Stimulated activated CD4-positive, alpha-beta T cell treated with anti-CD3 and anti-CD28 coated beads, Interleukin-1b, Interleukin-23, amount 100 ng/mL, for 1 hour (primary cell): ENCODE measurements around the gene RNF213.
"Not testable (repeated sequence)": the region's sequence is repeated elsewhere in the genome, so short reads cannot be mapped to it uniquely, and the experiment has no call there.

ENCODE experiments used
- DNase-seq, 2 donors: peaks; one replicate each; pipeline ENCODE4 v3.0.0-alpha.2; 2020; ENCODE audit warnings: low read depth in 2 of 2

Gene RNF213

DNA sequence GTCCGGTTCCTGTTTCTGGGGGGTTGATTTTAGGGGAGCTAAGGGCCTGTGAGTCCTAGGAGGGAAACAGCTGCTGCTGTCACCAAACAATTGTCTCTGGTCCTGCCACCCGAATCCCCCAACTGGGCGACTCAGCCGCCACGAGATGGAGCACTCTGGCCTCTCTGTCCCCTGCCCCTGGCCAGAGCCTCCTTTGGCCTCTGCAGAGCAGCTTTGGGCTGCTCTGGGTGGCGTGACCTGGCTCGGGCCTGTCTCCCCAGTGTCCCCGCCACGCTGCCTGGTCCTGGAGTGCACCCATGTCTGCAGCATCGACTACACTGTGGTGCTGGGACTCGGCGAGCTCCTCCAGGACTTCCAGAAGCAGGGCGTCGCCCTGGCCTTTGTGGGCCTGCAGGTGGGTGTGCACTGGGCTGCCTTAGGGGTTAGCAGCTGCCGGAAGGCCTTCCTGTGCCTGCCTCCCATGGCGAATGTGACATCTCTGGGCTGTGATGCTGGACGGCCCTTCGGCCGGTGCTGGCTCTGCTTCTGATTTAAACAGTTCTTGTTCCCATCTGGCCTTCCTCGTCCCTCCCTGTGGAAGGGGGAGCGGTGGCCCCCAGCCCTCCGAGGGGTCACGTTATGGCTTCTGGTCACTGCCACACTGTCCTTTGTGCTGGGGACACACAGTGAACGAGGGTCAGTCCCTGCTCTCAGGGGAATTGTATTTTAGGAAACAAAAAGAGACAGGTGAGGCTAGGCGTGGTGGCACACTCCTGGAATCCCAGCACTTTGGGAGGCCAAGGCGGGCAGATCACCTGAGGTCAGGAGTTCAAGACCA is 11.6 kb upstream of the RNF213 start:
- DNase-seq: no peak

DNA sequence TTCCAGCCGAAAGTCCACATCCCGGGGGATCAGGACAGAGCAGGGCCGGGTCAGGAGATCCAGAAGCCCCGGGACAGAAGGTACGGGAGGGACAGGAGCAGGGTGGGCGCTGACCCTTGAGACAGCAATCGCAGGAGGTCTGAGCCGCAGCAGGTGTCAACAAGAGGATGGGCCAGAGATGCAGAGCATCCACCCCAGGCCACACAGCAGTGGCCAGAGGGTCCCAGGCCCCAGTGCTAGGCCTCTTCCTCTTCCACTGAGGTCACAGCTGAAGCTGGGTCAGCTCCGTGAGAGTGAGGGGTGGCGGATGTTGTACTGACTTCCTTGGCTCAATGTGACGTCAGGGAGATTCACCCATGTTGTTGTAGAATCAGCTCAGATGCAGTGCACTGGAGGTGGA is 8.7 kb upstream of the RNF213 start:
- no peak for DNase-seq

DNA sequence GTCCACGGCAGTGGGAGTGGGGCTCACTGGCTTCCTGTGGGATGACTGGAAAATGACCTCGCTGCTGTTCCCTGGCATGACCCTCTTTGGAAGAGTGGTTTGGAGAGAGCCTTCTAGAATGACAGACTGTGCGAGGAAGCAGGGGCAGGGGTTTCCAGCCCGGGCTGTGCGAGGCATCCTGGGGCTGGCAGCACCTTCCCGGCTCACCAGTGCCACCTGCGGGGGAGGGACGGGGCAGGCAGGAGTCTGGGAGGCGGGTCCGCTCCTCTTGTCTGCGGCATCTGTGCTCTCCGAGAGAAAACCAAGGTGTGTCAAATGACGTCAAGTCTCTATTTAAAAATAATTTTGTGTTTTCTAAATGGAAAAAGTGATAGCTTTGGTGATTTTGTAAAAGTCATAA is 7.8 kb upstream of the RNF213 start:
- DNase-seq: peak; percentile 63 to 76

DNA sequence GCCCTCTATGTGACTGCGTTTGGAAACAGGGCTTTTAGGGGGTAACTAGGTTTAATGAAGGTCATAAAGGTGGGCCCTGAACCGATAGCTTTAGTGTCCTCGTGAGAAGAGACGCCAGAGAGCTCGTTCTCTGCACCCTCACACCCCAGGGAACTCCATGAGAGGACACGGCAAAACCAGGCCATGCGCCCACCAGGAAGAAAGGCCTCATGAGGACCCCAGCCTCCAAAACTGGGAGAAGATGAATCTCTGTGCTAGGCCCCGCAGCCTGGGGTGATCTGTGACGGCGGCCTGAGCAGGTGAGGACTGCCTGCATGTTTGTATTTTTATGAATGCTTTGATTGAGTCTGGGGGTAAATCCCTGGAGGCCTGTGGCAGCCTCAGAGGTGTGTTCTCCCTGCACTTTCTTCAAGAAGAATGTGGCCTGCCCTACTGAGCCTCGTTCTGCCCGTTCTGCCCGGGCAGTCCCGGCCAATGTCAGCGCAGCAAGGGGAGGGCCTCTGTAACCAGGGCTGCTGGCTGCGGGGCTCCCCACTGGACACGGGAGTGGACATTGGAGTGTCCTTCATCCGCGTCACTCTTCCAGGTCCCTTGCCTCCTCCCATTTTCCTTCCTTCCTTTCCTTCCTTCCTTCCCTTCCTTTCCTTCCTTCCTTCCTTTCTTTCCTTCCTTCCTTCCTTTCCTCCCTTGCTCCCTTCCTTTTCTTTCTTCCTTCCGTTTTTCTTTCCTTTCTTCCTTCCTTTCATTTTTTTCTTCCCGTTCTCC is 6.8 kb upstream of the RNF213 start:
- no peak for DNase-seq

DNA sequence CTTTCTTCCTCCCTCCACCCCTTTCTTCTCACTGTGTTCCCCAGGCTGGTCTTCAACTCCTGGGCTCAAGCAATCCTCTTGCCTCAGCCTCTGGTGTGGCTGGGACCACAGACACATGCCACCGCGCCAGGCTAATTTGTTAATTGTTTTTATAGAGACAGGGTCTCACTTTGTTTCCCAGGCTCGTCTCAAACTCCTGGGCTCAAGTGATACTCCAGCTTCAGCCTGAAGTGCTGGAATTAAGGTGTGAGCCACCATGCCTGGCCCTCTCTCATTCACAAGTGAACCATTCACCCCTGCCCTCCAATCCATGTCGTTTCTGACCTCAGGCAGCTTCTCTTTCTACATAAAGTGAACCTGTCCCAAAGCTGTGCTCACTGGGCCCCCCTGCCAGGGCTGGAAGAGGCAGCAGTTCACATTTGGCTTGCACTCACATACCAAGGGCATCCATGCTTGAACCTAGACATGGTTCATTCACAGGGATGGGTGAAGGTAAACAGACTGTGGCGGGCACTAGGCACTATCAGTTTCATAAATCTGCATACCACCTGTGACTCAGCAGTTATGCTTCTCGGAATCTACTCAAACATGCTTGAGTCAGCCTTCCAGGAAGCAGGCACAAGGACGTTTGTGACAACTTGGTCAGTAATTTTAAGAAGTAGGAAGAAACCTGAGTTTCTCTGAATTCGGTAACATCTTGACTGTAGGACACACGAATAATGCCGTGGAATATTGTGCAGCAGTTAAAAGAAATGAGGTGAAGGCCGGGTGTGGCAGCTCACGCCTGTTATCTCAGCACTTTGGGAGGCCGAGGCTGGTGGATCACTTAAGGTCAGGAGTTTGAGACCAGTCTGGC is 6.0 kb upstream of the RNF213 start:
- no peak for DNase-seq

DNA sequence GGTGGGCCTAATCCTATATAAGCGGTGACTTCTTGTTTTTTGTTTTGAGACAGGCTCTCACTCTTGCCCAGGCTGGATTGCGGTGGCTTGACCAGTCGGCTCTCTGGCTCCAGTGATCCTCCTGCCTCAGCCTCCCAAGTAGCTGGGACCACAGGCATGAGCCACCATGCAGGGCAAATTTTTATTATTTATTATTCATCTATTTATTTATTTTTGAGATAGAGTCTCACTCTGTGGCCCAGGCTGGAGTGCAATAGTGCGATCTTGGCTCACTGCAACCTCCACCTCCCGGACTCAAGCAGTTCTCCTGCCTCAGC is 4.7 kb upstream of the RNF213 start:
- DNase-seq: no peak

DNA sequence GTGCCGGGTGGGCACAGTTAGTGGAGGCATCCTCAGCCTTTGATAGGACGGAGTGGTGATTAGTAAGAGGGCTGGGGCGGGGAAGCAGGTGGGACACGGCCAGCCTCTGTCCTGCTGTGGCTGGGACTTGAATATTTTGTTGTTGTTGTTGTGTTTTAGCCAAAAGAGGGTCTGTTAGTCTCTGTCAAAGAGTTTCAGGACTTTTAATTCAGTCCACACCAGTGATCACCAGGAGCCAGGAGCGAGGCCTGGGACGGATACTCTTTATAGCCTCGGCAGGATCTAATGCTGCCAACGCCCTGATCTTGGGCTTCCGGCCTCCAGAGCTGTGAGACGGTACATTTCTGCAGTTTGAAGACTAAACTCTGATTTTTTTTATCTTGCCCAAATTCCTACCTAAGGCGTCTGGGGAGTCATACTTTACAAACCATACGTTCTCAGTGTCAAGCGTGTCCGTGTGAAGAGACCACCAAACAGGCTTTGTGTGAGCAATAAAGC is 2.9 kb upstream of the RNF213 start:
- DNase-seq: no peak

DNA sequence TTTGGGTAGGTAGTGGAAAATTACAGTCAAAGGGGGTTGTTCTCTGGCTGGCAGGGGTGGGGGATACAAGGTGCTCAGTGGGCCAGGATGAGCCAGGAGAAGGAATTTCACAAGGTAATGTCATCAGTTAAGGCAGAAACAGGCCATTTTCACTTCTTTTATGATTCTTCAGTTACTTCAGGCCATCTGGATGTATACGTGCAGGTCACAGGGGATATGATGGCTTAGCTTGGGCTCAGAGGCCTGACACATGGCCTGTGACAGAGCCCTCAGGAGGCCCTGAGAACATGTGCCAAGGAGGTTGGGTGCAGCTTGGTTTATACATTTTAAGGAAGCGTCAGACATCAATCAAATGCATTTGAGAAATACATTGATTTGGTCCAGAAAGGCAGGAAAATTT is 2.4 kb upstream of the RNF213 start:
- not testable (repeated sequence) for DNase-seq

DNA sequence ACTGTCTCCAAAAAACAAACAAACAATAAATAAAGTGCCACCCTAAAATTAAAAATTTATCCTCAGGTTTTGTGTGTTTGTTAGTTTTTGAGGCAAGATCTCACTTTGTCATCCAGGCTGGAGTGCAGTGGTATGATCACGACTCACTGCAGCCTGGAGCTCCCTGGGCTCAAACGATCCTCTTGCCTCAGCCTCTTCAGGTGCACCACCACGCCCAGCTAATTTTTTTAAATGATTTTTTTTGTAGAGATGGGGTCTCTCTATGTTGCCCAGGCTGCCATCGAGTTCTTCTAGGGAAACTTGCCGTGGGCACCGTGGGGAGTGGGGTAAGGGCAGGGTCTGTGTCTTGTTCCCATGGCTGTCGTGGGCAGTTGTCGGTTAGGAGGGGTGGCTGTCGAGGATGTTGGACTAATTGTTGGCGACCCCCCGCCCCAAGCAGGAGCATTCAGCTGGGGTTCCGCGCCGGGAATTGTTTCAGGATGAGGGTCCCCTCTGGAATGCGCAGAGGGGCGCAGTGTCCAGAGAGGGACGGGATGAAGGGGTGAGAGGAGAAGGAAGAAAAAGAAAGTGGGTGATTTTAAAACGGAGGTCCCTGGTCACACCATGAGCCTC is 1.1 kb upstream of the RNF213 start:
- DNase-seq: no peak

DNA sequence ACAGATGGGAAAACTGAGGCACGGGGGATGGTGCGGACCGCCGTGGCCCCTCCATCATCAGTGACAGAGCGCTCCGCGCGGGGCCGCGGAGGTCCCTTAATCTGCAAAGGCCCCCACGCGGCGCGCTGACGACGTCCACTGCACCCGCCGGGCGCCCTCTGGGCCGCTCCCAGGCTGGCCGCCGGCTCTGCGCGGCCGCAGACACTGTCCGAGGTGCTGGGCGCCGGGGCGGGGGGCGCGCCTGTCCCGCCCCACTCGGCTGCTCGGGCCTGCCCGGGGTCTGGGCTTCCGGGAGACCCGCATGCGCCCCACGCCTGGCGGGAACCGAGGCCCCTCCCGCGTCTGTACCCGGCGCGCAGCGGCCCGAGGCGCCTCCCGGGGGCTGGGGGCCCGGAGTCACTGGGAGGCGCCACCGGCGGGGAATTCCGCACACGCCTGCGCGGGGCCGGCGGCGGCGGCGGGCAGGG is 550 bp upstream of the RNF213 start:
- peak in 1 of 2 donors; percentile 60 for DNase-seq

DNA sequence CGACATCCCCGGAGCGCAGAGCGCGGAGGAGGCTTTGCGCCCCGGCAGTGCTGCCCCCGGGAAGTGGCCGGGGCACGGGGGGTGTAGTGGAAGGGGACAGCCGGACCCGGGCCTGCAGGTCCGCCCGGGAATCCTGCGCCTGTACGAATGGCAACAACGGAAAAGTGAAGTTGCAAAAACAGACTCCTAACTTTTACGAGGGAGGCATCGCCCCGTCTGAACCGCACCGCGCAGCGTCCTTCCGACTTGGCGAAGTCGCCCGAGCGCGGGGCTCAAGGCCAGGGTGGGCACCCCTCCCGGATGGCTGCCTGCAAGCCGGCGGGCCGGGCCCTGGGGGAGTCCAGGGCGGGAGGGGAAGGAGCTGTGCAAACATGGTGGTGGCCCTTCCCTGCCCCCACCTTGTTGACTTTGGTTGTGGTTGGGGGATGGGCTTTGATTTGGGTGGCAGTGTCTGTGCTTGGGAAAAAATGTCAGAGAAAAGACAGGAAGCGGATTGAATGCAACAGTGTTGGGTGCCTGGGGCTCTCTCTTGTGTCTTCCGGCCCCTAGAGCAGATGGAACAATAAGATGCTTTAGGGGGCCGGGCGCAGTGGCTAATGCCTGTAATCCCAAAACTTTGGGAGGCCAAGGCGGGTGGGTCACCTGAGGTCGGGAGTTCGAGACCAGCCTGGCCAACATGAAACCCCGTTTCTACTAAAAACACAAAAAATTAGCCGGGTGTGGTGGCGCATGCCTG is 675 bp downstream of the RNF213 start:
- DNase-seq: peak in 1 of 2 donors; percentile 59

DNA sequence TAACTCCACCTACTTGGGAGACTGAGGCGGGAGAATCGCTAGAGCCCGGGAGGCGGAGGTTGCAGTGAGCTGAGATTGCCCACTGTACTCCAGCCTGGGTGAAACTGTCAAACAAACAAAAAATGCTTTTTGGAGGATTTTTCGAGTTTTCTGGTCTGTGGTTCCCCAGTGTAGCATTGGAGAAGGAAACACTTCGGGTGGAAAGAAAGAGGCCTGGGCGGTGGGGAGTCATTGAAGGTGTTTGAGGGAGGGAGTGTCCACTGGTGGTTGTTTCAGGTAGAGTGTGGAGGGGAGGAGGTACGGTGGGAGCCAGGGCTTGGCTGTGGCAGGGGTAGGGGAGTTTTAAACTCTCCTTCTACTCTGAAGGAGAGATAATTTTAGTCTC is 1.2 kb downstream of the RNF213 start:
- DNase-seq: no peak

DNA sequence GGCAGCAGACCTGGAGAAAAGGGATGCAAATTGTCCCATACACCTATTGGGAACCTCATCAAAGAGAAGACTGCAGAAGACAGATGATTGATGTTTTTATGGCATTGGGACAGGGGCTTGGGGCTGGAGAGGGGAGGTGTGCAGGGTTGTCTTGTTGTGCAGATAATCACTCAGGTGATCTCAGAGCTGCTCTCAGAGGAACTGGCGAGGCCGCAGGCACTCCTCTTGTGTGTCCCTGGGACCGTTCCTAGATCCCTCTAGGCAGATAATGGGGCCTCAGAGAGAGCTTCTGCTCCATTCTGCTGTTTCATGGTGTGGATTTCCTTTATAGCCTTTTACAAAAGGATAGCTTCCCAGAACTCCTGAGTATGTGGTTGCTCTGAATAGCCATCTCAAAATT is 1.6 kb downstream of the RNF213 start:
- no peak for DNase-seq

DNA sequence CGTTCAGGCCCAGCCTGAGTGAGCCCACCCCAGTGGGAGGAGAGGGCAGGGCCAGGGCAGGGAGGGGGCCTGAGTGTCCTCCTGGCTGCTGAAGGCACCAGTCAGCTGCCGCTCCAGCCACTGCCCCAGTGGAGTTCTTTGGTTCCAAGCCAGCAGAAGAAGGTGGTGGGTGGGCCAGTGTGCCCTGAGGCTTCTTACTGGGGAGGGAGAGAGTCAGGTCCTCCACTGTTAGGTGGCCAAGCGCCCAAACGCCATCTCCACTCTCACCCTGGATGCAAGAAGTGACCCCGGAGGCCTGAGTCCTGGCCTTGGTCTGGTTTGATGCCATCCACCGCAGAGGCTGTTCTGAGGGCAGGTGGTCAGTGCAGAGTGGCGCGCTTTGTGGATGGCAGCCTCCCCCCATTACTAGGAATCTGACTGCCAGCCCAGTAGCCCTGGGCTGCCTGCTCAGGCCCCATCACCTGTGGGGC is 2.2 kb downstream of the RNF213 start:
- DNase-seq: no peak

DNA sequence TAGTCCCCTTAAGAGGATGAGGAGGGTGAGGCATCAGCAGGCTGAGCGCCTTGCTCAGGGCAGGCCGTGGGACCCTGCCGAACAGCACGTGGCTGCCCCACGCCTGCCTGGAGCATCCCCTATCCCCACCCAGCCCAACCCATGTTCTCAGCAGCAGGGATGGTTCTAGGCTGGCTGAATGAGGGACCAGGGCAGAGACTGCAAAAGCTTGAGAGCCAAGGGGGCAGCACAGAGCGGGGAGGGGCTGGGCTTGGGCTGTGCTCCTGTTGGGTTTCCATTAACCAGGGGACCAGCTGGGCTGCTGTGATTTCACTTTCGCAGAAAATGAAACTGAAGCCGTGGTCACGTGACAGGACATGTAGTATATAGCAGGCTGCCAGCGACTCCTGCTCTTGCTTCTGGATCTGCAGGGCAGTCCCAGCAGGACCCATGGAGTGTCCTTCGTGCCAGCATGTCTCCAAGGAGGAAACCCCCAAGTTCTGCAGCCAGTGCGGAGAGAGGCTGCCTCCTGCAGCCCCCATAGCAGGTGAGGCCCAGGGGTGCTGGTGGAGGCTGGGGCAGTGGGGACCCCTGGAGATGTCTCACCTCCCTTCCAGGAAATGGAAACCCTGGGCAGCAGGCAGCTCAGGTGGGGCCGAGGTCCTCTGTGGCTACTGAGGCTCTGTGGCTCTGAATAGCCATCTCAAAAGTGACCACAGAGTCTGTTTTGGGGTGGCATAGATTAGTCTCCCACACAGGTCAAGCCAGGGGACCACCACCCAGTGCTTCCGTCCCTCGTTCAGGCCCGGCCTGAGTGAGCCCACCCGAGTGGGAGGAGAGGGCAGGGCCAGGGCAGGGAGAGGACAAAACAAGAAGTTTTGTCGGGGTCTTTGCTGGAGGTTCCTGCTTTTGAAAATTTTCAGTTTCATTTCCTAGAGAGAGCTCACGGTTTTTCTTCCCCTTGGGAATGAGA is 2.9 kb downstream of the RNF213 start:
- DNase-seq: peak; percentile 53 to 58

DNA sequence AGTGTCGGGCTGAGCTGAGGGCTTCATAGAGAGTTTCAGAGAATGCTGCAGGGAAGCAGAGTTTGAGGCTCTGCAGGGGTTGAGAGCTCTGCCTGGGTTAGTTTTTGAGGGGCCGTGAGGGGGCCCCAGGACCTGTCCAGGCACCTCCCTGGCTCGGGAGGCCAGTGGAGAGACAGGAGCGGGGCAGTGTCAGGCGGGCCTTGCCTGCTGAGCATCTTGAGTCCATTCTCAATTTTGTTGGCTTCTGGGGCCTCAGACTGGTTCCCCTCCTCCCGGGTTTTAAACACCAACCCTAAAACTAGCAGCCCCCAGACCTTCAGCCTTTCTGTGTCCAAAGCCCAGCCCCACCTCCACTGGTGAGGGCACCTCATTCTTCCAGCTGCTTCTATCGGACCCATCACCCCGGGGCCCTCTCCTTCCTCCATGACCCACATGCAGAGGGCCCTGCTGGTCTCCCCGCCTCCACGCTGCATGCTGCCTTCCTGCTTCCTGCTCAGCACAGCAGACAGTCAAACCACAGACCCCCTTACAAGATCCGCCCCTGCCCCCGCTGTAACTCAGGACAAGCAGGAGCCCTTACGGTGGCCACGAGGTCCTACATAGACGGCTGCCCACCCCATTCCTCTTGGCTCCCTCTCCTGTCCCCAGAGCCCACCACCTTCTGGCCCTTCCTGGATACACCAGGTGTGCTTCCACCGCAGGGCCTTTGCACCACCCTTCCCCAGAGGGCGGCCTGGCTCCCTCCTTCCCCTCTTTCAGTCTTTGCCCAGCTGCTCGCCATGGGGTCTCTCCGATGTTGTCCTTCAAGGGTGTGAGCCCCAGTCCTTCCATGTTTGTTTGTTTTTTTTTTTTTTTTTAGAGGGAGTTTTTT is 3.8 kb downstream of the RNF213 start:
- DNase-seq: no peak

DNA sequence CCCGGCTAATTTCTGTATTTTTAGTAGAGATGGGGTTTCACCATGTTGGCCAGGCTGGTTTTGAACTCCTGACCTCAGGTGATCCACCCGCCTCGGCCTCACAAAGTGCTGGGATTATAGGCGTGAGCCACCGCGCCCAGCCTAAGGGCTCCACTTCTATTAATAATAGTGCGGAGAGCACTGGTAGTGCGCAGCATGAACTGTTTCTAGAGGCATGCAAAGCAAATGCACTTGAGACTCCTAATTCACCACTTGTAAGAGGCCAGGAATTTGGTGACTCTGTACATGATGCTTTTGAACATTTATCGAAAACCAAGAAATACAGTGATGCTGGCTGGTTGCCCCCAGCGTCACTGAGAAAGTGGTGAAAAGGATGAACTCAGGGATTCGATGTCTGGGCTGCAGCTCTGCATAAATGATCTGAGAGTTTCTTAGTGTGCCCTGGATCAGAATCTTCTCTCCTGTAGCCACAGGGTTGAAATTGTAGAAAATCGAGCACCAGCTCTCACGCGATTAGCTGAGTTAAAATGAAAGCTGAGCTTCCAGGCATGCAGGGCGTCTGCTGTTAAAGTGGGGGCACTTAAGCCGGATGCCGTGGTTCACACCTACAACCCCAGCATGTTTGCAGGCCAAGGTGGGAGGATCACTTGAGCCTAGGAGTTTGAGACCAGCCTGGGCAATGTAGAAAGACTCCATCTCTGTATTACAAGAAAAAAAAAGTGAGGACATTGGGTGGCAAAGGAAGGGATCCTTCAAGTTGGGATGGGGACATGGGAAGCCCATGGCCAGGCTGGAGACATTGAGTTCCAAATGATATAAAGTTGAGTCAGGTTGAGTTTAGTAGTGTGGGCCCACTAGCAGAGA is 4.8 kb downstream of the RNF213 start:
- DNase-seq: no peak

DNA sequence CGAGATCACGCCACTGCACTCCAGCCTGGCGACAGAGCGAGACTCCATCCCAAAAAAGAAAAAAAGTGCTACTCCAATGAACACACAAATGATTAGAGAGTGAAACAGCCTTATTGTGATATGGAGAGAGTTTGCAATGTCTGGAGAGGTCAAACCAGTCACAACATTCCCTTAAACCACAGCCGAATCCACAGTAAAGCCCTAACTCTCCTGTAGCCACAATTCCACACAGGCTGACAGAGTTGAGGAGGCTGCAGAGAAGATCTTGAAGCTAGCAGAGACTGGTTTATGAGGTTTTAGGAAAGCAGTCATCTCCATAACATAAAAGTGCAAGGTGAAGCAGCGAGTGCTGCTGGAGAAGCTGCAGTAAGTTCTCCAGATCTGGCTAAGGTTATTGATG is 6.7 kb downstream of the RNF213 start:
- DNase-seq: no peak
